Testis (tissue), 2 donors: ENCODE data around the gene MRPL52.

Source experiments
- CTCF ChIP-seq, 3 experiments: fragments of 450-650 bp in 2 of 3; fragments of 200-600 bp in 1 of 3; sonication (generic) in 1 of 3; IDR thresholded peaks; one replicate each; pipeline ENCODE4 v1.5.1; 2016 to 2019; ENCODE audit warnings: antibody characterized with exemption in 3 of 3, mild to moderate bottlenecking in 2 of 3, moderate library complexity in 1 of 3
- POLR2A ChIP-seq: fragments of 450-650 bp; IDR thresholded peaks from one replicate; pipeline ENCODE4 v1.6.1; 2017; ENCODE audit warnings: antibody characterized with exemption, mild to moderate bottlenecking, moderate library complexity

GRCh38 chr14:22884076-22884737 lies 54.5 kb downstream of the MRPL52 start:
- TF ChIP-seq CTCF (IDR thresholded peaks at IDR 0.05) (no peak), POLR2A (no peak)
